Vagina (tissue), 2 donors: ENCODE data around the gene ESAM.

Source experiments
- CTCF ChIP-seq, 3 experiments: fragments of 450-650 bp in 2 of 3; fragments of 200-600 bp in 1 of 3; sonication (generic) in 1 of 3; IDR thresholded peaks; one replicate each; pipeline ENCODE4 v1.5.1; 2017 to 2019; ENCODE audit warnings: antibody characterized with exemption in 3 of 3, mild to moderate bottlenecking in 2 of 3, moderate library complexity in 2 of 3
- POLR2A ChIP-seq, 2 donors: fragments of 450-650 bp; IDR thresholded peaks; one replicate each; pipeline ENCODE4 v1.6.1; 2017; ENCODE audit warnings: antibody characterized with exemption in 2 of 2, mild to moderate bottlenecking in 2 of 2, moderate library complexity in 2 of 2
- POLR2AphosphoS5 ChIP-seq, 2 donors: sonication (generic); formaldehyde crosslinking; IDR thresholded peaks; one replicate each; pipeline ENCODE4 v1.9.0; 2017; ENCODE audit warnings: antibody characterized with exemption in 2 of 2, mild to moderate bottlenecking in 2 of 2, low read depth in 1 of 2; ENCODE audit not compliant: insufficient read depth in 1 of 2

DNA sequence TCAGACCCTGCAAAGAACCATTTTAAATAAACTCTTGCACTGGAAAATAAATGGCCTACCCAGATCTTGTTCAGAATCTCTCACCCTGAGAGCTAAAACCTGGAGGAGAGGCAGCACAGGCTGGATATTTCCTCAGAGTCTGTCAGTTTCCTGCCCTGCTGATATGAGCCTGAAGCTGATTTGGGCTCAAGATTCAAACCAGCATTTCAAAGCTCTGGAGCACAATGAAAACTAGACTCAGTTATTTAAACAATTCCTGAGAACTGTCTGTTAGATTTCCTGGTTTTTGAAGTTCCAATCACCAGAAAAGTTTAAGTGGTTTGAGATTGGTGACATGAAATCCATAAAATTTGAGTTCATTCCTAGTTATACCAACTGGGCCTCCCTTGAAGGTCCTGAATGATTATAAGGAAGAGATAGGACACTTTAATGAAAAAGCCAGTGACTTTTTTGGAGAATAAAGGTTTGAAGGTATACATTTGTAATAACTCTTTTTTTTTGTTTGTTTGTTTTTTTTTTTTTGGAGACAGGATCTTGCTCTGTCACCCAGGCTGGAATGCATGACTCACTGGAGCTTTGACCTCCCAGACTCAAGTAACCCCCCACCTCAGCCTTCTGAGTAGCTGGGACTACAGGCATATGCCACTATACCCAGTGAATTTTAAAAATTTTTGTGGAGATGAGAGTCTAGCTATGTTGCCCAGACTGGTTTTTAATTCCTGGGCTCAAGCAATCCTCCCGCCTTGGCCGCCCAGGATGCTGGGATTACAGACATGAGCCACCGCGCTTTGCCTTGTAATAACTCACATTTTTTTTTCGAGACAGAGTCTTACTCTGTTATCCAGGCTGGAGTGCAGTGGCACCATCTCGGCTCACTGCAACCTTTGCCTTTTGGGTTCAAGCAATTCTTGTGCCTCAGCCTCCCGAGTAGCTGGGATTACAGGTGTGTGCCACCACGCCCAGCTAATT lies 8.0 kb upstream of the ESAM start:
- TF ChIP-seq CTCF (IDR thresholded peaks at IDR 0.05) (no peak), POLR2A (IDR thresholded peaks at IDR 0.05) (no peak), POLR2AphosphoS5 (IDR thresholded peaks at IDR 0.05; ENCODE audit: insufficient read depth in 1 of 2, low read depth in 1 of 2) (no peak)
